ENCODE measurements around the gene CASP6.

Gene CASP6

DNA sequence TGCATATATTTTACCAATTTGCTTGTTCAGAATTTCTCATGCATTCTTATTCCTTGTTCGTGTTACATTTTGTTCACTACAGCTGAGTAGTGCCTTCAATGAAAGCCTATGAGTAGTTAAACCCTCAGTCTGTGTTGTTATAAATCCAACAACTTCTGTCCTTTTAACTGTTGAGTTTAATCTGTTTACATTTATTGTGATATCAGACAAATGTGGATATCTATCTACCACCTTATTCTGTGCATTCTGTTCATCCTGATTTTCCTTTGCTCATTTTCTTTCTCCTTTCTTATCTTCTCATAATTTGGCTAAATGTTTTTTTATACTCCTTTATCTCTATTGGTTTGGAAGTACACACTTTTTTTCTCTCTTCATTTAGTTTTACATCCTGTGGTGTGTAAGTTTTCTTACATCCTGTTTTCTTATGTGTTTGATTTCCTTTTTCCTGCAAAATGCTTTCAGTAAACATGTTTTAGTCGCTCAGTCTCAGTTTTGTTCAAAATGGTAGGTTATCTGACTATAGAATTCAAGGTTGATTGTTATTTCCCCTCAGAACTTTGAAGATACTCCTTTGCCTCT, 54.2 kb downstream of the CASP6 start:
- DNase-seq (ENCODE audit: extremely low spot score): no peak
- TF ChIP-seq, protein P1, sequence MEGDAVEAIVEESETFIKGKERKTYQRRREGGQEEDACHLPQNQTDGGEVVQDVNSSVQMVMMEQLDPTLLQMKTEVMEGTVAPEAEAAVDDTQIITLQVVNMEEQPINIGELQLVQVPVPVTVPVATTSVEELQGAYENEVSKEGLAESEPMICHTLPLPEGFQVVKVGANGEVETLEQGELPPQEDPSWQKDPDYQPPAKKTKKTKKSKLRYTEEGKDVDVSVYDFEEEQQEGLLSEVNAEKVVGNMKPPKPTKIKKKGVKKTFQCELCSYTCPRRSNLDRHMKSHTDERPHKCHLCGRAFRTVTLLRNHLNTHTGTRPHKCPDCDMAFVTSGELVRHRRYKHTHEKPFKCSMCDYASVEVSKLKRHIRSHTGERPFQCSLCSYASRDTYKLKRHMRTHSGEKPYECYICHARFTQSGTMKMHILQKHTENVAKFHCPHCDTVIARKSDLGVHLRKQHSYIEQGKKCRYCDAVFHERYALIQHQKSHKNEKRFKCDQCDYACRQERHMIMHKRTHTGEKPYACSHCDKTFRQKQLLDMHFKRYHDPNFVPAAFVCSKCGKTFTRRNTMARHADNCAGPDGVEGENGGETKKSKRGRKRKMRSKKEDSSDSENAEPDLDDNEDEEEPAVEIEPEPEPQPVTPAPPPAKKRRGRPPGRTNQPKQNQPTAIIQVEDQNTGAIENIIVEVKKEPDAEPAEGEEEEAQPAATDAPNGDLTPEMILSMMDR (IDR thresholded peaks at IDR 0.05; ENCODE audit: control extremely low read depth, extremely low read depth, low read depth, missing control alignments): no peak
- ChIA-PET POLR2A (no interaction called here), CTCF (interaction anchor here (1.1 to 3.1 kb wide), 2 partner anchors 13 to 14 kb away, joined by 4 to 12 read pairs; no protein-coding TSS in a partner anchor)

DNA sequence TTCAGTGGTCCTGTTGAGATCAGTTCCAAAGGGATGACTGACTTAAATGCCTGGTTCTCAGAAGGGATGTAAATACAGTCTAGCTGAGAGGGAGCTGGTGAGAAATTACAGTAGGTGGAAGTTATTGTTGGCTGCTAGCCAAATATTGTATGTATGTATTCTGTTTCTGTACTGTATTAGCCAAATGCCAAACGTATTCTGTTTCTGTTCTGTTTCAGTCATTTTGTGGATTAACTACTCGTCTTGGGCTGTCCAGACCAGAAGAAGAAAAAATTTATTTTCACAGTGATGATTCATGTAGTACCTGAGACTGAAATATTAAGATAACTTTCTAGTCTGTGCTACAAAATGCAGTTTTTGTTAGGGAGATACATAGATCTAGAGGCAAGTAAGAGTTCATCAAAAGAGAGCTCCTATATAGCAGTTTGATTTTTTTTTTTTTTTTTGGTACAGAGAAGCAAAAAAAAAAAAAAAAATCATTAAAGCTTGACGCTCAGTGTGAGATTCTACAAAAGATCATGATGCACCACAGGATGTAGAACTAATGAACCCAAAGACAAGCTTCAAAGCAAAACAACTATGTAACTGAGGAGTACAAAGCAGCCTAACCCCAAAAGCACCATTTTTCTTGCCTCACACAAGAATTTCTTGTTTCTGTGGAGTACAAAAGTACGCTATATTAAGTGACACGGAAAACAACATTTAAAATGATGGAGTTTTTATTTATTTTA, 54.8 kb downstream of the CASP6 start:
- POLR2A ChIA-PET: no interaction called here
- TF ChIP-seq, protein P1 (IDR thresholded peaks at IDR 0.05; ENCODE audit: control extremely low read depth, extremely low read depth, low read depth, missing control alignments): no peak
- no peak for DNase-seq (ENCODE audit: extremely low spot score)
- CTCF ChIA-PET: interaction anchor here (3.1 kb wide), 1 partner anchor 15 kb away, joined by 12 read pairs; no protein-coding TSS in a partner anchor

DNA sequence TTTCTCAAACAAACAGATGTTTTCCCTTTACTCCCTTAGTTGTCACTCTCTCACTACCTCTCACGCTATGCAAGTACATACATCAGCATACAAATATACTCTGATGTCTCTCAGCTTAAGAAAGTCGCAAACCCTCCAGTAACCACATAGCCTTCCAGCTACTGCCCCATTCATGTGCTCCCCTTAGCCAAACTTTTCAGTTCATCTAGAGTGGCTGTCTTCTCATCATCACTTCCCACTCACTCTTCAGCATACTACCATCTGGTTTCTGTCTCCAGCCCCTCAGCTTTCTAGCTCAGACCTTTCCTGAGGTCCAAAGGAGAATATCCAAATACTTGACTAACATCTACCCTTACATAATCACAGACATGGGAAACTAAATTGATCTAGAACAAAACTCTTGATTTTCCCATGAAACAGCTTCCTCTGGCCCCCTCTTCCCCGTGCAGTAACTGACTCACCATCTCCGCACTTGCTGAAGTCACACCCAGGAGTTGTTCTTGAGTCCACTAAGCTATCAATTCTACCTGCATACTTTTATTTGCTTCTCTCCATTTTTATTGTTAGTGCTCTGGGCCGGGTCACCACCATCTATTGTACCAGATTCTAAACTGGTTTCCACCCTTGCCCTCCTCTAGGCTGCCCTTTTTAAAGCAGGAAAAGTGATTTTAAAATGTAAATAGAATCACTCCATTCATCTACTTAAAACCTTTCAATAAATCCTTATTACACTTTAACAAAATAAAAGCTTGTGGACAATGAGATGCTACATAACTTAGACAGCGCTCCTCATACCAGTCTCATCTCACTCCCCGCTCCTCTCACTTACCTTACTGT, 57.2 kb downstream of the CASP6 start:
- POLR2A ChIA-PET: no interaction called here
- CTCF ChIA-PET: interaction anchor here (0.6 to 3.1 kb wide), 4 partner anchors 8 to 37 kb away, joined by 3 to 12 read pairs (median 3); no protein-coding TSS in a partner anchor
- TF ChIP-seq, protein P1 (IDR thresholded peaks at IDR 0.05; ENCODE audit: control extremely low read depth, extremely low read depth, low read depth, missing control alignments): no peak
- no peak for DNase-seq (ENCODE audit: extremely low spot score)

DNA sequence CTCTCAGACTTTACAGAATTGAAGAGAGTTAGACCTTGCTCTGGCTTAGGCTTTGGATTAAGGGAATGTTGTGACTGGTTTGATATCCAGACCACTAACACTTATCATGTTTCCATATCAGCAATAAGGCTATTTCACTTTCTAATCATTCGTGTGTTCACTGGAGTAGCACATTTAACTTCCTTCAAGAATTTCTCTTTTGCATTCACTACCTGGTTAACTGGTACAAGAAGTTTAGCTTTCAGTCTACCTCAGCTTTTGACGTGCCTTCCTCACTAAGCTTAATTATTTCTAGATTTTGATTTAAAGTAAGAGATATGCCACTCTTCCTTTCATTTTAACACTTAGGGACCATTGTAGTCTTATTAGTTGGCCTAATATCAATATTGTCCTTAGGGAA, 62.6 kb downstream of the CASP6 start:
- ChIA-PET POLR2A (no interaction called here), CTCF (interaction anchor here (0.7 to 1.1 kb wide), 6 partner anchors 14 to 81 kb away, joined by 3 read pairs; partner anchors contain the start of gene MCUB)
- TF ChIP-seq, protein P1 (IDR thresholded peaks at IDR 0.05; ENCODE audit: control extremely low read depth, extremely low read depth, low read depth, missing control alignments): no peak
- no peak for DNase-seq (ENCODE audit: extremely low spot score)

All from GM10248 (cell line).